Parathyroid adenoma (tissue), 2 donors: ENCODE results near the gene RASGEF1C.

ENCODE experiments used
- H2AFZ ChIP-seq: fragments of 300-600 bp; sonication (generic); one replicate; pipeline ENCODE4 v1.7.0; 2017; ENCODE audit warnings: antibody characterized with exemption, mild to moderate bottlenecking
- H3K27ac ChIP-seq: fragments of 300-600 bp; sonication (generic); one replicate; pipeline ENCODE4 v1.7.0; 2017
- H3K27me3 ChIP-seq: fragments of 300-600 bp; sonication (generic); one replicate; pipeline ENCODE4 v1.7.0; 2017; ENCODE audit warnings: low read length; ENCODE audit not compliant: control insufficient read depth, insufficient read depth
- H3K36me3 ChIP-seq: fragments of 300-600 bp; sonication (generic); one replicate; pipeline ENCODE4 v1.7.0; 2017; ENCODE audit warnings: low read length; ENCODE audit not compliant: control insufficient read depth, insufficient read depth
- H3K4me1 ChIP-seq: fragments of 300-600 bp; sonication (generic); one replicate; pipeline ENCODE4 v1.7.0; 2017; ENCODE audit warnings: control low read depth
- H3K4me2 ChIP-seq: fragments of 300-600 bp; sonication (generic); one replicate; pipeline ENCODE4 v1.7.0; 2017; ENCODE audit warnings: low read length
- H3K4me3 ChIP-seq: fragments of 300-600 bp; sonication (generic); one replicate; pipeline ENCODE4 v1.7.0; 2017; ENCODE audit warnings: low read depth, low read length
- H3K79me2 ChIP-seq: fragments of 300-600 bp; sonication (generic); one replicate; pipeline ENCODE4 v1.7.0; 2017; ENCODE audit warnings: control low read depth
- H3K9ac ChIP-seq: fragments of 300-600 bp; sonication (generic); one replicate; pipeline ENCODE4 v1.7.0; 2017; ENCODE audit warnings: mild to moderate bottlenecking
- H3K9me3 ChIP-seq: fragments of 300-600 bp; sonication (generic); one replicate; pipeline ENCODE4 v1.7.0; 2017; ENCODE audit warnings: low read length; ENCODE audit not compliant: control insufficient read depth
- CTCF ChIP-seq: fragments of 300-600 bp; sonication (generic); IDR thresholded peaks from one replicate; pipeline ENCODE4 v1.7.0; 2017; ENCODE audit warnings: antibody characterized with exemption, mild to moderate bottlenecking
- donor health status: primary hyperparathyroidism.

The RASGEF1C gene

GRCh38 chr5:180082633-180083420, 126.2 kb downstream of the RASGEF1C start:
- Histone ChIP-seq H3K79me2 (no peaks in the 10 kb centered on the region), H3K4me2 (no peak overlapping the region), H3K27me3 (no peaks in the 10 kb centered on the region), H2AFZ (no peak overlapping the region), H3K9me3 (no peaks in the 10 kb centered on the region), H3K27ac (no peak overlapping the region), H3K36me3 (no peaks in the 10 kb centered on the region), H3K4me1 (peaks cover 3% of the 10 kb centered on the region), H3K9ac (no peak overlapping the region), H3K4me3 (no peak overlapping the region)
- no peak for TF ChIP-seq CTCF

- no peaks in the 10 kb centered on the region for H3K27me3 ChIP-seq
- H3K9ac ChIP-seq, result no peak overlapping the region
- H3K36me3 ChIP-seq, result no peaks in the 10 kb centered on the region
- H3K9me3 ChIP-seq, result no peaks in the 10 kb centered on the region
- H2AFZ ChIP-seq, result no peak overlapping the region
- H3K4me1 ChIP-seq, result peaks cover 3% of the 10 kb centered on the region
- H3K79me2 ChIP-seq, result no peaks in the 10 kb centered on the region
- TF ChIP-seq CTCF, result no peak
- no peak overlapping the region for H3K4me2 ChIP-seq
- no peak overlapping the region for H3K4me3 ChIP-seq
- no peak overlapping the region for H3K27ac ChIP-seq
These were observed 127.5 kb downstream of the RASGEF1C start for GRCh38 chr5:180081481-180081880.

DNA sequence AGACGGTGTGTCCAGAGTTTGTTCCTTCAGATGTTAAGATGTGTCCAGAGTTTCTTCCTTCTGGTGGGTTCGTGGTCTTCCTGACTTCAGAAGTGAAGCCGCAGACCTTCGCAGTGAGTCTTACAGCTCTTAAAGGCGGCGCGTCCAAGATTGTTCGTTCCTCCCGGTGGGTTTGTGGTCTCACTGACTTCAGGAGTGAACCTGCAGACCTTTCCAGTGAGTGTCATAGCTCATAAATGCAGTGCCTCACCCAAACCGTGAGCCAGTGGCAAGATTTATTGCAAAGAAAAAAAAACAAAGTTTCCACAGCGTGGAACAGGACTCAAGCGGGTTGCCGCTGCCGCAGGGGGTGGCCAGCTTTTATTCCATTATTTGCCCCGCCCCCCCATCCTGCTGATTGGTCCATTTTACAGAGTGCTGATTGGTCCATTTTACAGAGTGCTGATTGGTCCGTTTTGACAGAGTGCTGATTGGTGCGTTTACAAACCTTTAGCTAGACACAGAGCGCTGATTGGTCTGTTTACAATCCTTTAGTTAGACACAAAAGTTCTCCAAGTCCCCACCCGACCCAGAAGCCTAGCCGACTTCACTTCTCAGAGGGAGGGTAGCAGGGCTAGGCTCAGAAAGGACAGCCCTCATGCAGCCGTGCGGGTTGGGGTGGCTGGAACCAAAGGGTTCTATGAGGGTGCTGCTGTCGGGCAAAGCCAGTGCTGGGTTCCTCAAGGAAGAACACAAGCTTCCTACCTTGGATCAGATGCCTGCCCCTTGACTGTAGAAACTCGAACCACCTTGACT, 128.3 kb downstream of the RASGEF1C start:
- Histone ChIP-seq H3K4me3 (no peak overlapping the region), H2AFZ (no peak overlapping the region), H3K4me1 (peaks cover under 1% of the 10 kb centered on the region), H3K4me2 (no peak overlapping the region), H3K9me3 (no peaks in the 10 kb centered on the region), H3K9ac (no peak overlapping the region), H3K27me3 (no peaks in the 10 kb centered on the region), H3K36me3 (no peaks in the 10 kb centered on the region), H3K79me2 (no peaks in the 10 kb centered on the region), H3K27ac (no peak overlapping the region)
- TF ChIP-seq CTCF, result no peak

DNA sequence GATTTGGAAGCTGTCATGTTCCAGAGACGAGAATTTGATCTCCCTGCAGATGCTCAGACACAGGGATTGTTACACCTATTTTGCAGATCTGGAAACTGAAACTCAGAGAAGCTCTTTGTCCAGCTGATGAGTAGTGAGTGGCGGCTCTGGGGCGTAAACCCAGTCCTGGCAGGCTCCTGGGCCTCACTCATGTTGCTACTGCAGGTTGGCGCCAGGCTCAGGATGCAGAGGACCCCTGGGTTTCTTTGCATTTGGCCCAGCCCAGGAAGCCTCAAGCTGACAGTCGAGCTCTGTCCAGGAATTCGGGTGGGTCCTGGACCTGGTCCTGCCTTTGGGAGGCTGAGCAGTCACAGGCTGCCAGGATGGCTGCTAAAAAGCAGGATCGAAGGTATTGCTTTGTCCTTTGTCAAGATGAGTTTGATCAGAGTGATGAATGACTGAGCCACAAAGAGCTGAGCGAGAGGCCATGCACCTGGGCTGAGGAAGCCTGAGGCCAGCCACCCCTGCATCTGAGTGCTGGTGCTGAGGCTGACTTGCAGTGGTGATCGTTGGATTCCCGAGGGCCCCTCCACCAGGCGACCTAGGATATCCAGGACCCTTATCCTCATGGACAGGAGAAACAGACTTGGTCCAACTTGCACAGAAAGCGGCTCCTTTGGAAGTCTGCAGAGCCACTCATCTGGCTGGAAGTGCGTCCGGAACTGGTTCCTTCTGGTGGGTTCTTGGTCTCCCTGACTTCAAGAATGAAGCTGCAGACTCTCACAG, 129.1 kb downstream of the RASGEF1C start:
- TF ChIP-seq CTCF, result no peak
- Histone ChIP-seq H3K9ac (no peak overlapping the region), H3K36me3 (no peaks in the 10 kb centered on the region), H3K4me3 (no peak overlapping the region), H3K4me2 (no peak overlapping the region), H3K27ac (no peak overlapping the region), H3K9me3 (no peaks in the 10 kb centered on the region), H2AFZ (no peak overlapping the region), H3K79me2 (no peaks in the 10 kb centered on the region), H3K27me3 (no peaks in the 10 kb centered on the region), H3K4me1 (no peaks in the 10 kb centered on the region)
